Stimulated activated naive CD4-positive, alpha-beta T cell (primary cell): ENCODE results near the gene FNDC1.
"Not testable (repeated sequence)": the region's sequence is repeated elsewhere in the genome, so short reads cannot be mapped to it uniquely, and the experiment has no call there.

ENCODE experiments used
- DNase-seq, 6 experiments: peaks; one replicate each; lab custom pipeline; 2025; lab: John Stamatoyannopoulos, UW

Gene FNDC1

DNA sequence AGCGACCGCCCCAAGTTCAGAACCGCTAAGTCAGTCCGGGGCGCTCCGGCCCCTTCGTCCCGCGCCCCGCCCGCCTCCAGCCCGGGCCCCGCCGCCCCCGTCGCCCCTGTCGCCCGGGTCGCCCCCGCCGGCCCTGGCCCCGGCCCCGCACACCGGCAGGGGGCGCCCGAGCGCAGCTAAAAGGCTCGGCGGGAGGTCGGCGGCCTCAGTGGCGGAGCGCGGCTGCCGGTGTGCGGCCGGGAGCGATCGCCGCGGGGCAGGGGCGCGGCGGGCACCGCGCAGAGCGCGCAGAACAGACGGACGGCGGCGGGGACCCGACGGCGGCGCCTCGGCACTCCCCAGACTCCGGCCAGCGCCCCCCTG is at the start of gene FNDC1:
Gene FNDC1, plus strand, starts transcription at position 208 of the 363 bp plus-strand sequence. CDS start 197 bp downstream, outside the sequence.
- DNase-seq: peak in 4 of 6 experiments; percentile 5 to 25 (median 16)

GRCh38 chr6:159119791-159120190 is 49.4 kb upstream of the FNDC1 start:
- DNase-seq: no peak

DNA sequence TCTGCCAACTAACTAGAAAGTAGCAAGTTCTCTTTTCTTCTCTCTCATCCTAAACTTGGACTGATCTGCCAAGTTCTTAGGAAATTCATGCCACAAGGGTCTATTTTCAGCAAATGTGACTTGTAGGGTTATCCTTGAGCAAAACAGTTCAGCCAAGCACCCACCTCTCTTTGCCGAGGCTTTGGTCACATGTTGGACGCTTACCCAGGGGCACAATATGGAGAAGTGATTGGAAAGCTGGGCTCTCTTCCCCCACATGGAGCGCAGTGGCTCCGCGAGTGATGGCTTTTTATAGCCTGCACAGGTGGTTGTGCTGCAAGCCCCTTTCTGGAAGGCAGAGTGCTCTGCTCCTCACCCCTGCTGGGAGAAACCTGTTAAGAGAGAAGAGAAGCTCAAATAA is 47.7 kb upstream of the FNDC1 start:
- DNase-seq: no peak

DNA sequence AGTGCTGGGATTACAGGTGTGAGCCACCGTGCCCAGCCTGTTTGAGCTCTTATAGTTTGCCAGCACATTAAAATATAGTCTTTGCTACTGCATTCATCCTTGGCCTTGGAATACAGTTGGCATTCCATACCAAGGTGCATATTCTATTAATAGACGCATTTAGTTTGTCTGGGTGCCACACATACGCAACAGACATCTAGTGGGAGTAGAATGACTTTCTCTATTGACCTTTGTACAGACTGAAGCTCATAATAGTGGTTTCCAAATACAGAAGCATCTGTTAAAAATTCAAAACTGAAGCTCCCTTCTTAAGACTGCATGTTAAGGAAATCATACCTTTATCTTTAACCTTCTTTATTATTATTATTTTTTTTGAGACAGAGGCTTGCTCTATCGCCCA is 46.7 kb upstream of the FNDC1 start:
- DNase-seq: no peak

DNA sequence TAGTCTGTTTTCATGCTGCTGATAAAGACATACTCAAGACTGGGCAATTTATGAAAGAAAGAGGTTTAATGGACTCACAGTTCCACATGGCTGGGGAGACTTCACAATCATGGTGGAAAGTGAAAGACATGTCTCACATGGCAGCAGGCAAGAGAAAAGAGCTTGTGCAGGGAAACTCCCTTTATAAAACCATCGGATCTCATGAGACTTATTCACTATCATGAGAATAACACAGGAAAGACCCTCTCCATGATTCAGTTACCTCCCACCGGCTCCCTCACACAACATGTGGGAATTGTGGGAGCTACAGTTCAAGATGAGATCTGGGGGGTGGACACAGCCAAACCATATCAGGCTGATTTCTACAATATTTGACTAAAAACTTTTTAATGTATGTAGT is 45.4 kb upstream of the FNDC1 start:
- not testable (repeated sequence) for DNase-seq

DNA sequence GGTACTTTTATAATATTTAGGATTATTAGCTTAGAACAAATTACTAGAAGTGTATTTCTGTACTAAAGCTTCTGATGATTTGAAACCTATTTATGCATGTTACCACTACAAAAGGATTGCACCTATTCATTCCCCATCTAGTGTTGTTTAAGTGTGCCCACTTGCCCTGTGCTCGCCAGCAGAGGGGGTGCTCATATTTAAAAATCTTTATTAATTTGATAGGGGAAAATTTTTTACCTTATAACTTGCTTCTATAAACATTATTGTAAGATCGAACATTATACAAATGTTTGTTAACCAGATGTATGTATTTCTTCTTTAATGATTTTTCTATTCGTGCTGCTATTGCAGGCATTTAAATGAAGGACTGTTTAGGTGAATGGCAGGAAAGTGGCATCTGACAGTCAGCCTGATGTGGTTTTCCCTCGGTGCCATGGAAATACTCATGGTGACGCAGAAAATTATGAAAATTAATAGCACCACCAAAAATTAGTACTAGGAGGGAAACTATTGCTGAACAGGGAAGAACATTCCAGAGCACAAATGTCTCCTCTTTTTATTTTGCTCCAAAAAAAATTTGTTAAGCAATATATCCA is 44.1 kb upstream of the FNDC1 start:
- no peak for DNase-seq

GRCh38 chr6:159125951-159126352 is 43.2 kb upstream of the FNDC1 start:
- DNase-seq: no peak

- DNase-seq: no peak
Observed at GRCh38 chr6:159126590-159126989, 42.6 kb upstream of the FNDC1 start.

DNA sequence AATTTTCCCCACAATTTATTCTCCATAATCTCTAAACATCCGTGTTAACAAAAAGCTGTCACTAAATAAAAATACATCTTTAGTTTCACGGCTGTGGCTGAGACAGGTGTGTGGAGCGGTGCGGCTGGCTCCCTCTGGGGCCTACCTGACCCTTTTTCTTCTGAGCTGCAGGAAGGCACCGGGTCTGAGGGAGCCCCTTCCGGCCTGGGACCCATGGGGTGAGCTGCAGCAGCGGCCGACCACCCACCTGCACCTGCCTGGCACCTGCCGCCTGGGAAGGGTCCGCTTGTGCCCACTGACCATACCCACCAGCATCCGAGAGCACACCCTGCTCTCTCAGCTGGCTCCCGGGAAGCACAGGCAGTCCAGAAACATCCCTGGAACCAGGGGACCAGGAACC is 41.5 kb upstream of the FNDC1 start:
- no peak for DNase-seq

GRCh38 chr6:159128978-159129377 is 40.2 kb upstream of the FNDC1 start:
- DNase-seq: no peak

DNA sequence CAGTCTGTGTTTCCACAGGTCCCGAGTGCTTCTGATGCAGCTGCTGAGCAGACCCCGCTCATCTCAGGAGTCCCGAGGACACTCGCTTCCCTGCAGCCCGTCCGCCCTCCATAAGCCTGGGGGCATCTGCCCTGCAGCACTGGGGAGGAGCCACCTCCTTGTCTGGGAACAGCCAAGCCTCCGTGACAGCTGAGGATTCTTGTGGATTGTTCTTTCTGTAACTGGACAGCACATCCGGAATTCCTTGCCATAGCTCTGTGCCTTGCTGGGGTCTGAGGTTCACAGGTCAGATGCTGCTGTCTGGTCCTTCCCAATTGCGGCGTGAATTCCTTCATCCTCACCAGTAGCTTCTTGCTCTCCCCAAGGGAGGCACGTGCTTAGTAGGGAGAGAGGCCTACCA is 38.4 kb upstream of the FNDC1 start:
- DNase-seq: no peak

GRCh38 chr6:159131709-159132108 is 37.5 kb upstream of the FNDC1 start:
- no peak for DNase-seq

- DNase-seq: no peak
Observed at GRCh38 chr6:159132664-159133063, 36.5 kb upstream of the FNDC1 start.

- peak; percentile 37 to 80 (median 58) for DNase-seq
Observed at GRCh38 chr6:159134701-159135364, 34.4 kb upstream of the FNDC1 start.

DNA sequence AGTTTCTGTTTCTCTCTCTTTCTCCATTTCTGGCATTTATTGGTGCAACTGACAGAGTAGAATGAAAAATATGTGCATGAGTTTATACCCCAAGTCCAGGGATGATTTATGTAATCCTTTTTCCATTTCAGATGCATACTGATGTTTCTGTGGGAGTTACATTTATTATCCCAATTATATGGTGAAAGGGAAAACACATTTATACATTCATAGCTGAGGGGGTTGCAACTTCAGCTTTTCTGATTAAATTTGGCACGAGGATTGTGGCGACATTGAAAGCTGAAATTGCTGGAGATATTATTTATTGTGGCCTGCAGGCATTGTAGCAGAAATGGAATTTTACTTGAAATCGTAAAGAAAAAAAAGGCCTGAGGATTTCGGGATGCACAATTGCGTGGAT is 31.5 kb upstream of the FNDC1 start:
- no peak for DNase-seq

DNA sequence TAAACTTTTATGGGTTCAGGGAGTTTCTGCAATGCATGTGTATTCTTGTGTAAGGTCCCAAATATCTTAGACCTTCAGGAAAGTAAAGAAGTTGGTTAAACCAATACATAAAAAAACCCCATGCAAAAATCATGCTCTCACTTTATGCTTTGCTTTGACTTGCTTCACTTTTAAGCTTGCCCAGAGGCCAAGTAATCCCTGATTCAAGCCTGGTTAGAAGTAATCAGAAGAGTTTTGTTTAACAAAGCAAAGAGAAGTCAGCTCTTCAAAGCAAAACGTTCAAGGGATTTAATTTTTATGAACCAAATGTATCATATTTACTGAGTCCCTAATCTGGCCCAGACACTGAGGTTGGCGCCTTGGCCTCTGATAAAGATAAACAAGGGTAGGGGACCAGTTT is 26.7 kb upstream of the FNDC1 start:
- DNase-seq: no peak

- DNase-seq: no peak
Observed at GRCh38 chr6:159148641-159149040, 20.6 kb upstream of the FNDC1 start.

DNA sequence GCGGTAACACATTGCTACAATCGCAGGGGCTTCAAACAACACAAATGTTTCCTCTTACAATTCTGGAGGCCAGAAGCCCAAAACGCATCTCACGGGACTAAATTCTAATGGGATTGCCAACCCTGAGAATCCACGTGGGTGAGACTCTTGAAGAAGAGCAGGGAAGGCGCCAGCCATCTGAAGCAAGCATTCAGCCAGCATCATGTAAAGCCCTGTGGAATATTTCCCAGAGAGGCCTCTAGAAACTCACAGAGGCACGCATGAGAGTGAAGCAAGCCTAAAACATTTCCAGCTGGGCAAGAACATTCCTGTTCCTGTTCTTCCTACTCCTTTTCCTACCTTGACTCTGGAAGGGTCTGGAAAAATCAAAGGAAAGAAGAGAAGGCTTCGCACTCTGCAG is 19.6 kb upstream of the FNDC1 start:
- DNase-seq: no peak

DNA sequence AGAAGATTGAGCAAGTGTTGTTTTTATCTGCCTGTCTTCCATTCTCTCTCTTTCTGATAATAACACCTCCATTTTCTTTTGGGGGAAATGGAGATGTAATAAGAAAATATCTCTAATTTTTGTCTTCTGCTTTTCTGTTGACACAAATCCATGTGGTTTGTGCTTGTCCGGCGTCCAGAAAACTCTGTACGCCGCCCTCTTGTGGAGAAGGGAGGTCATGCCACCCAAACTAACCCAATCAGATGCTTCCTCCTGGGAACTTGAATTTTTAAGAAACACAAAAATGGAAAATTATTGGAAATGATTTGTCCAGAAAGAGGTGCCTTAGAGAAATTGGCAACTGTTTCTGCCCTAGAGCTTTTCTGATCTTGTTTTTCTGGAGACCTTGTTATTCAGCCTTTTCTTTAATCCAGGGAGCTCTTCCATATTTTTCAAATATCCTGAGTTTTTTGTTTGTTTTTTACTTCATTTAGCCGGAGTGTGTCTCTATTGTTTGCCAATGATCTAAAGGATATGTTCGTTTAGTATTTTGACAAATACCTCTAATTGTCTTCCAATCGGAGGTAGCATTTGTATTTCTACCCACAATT is 17.8 kb upstream of the FNDC1 start:
- peak in 3 of 6 experiments; percentile 4 to 24 (median 21) for DNase-seq

DNA sequence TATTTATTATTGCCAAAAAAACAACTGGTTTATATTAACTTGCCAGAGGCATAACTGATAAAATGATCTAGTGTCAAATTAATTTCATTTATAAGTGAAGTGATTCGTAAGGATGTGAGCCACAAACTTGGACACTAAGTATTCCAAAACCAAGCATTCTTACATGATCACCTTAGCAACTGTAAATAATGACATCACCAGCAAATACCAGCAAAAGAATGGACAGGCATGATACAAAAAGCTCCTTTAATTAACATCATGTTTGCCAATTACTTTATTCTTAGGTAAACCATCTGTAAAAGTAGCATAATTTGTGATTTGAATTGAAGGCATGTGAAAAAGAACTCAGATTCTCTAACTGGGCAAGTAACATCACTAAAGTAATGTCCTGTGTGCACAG is 17.2 kb upstream of the FNDC1 start:
- no peak for DNase-seq

DNA sequence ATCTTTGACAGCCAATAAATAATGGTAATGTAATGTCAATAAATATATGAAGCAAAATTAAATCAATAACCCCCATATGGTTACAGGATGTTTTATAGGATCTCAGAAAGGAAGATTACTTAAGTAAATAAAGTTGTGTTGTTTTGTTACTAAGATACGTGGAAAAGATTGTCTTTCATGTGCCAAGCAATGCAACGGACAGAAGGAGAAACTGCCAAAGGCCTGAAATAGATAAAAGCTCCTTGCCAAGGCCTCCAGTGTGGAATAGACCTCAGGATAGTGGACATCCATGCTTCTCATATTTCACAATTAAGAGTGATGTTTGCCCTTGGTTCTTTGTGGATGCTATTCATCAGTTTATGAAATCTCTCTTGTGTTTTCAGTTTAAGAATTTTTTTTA is 16.4 kb upstream of the FNDC1 start:
- DNase-seq: no peak

DNA sequence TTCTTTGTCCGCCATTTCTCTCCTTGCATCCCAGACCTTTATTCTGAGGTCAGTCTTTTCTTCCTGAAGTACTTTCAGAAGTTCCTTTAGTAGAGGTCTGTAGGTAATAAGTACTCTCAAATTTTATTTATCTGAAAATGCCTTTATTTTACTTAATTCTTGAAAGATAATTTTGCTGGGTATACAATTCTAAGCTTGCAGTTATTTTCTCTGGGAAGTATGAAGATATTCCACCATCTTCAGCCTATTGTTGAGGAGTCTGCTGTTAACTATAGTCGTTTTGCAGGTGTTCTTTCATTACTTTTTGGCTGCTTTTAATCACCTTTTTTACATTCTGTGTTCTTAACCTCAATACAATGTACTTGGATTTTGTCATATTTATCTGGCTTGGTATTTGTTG is 13.5 kb upstream of the FNDC1 start:
- DNase-seq: no peak

DNA sequence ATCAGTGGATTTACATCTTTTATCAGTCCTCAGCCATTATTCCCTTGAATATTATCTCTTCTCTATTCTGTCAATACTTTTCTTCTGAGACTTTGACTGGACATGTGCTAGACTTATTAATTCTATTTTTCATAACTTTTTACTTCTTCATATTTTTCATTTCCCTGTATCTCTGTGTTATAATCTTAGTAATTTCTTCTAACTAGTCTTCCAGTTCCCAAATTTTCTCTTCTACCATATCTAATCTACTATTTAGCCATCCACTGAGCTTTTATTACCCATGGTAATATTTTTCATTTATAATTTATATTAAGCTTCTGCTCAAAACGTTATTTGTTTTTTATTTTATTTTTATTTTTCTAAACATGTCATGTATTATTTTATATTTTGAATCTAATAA is 13.1 kb upstream of the FNDC1 start:
- no peak for DNase-seq

- DNase-seq: no peak
Observed at GRCh38 chr6:159157431-159157830, 11.8 kb upstream of the FNDC1 start.
